H9 (cell line): ENCODE measurements around the gene CPXM2. TPM values are rescaled to one million over a fixed set of nuclear protein-coding genes. Genes with fewer than 3 reads are reported as not detected.

ENCODE experiments used
- DNase-seq: peaks from one replicate; pipeline ENCODE4 v3.0.0-alpha.2; 2017
- H2AFZ ChIP-seq: one replicate; pipeline ENCODE4 v1.6.1; 2013; ENCODE audit warnings: mild to moderate bottlenecking, low read length, control low read depth, moderate library complexity
- H2AK5ac ChIP-seq: 2 replicates; pipeline ENCODE4 v1.6.1; 2013; ENCODE audit warnings: low read length, control low read depth, mixed read lengths; ENCODE audit not compliant: insufficient read length
- H2BK120ac ChIP-seq: one replicate; pipeline ENCODE4 v1.6.1; 2013; ENCODE audit warnings: low read depth, mild to moderate bottlenecking, low read length, control low read depth, inconsistent platforms; ENCODE audit not compliant: poor library complexity, severe bottlenecking
- H2BK12ac ChIP-seq: 2 replicates; pipeline ENCODE4 v1.6.1; 2013; ENCODE audit warnings: low read length, control low read depth, mixed read lengths, low read depth; ENCODE audit not compliant: insufficient read length
- H2BK15ac ChIP-seq: 2 replicates; pipeline ENCODE4 v1.6.1; 2013; ENCODE audit warnings: low read depth, low read length, control low read depth
- H2BK20ac ChIP-seq: one replicate; pipeline ENCODE4 v1.6.1; 2013; ENCODE audit warnings: low read depth, mild to moderate bottlenecking, low read length, control low read depth, inconsistent platforms; ENCODE audit not compliant: poor library complexity, severe bottlenecking
- H2BK5ac ChIP-seq: 2 replicates; pipeline ENCODE4 v1.6.1; 2013; ENCODE audit warnings: low read length, control low read depth, mixed read lengths; ENCODE audit not compliant: insufficient read length
- H3K14ac ChIP-seq: 2 replicates; pipeline ENCODE4 v1.6.1; 2013; ENCODE audit warnings: low read length, control low read depth; ENCODE audit not compliant: insufficient read depth
- H3K18ac ChIP-seq: 2 replicates; pipeline ENCODE4 v1.6.1; 2013; ENCODE audit warnings: low read depth, mild to moderate bottlenecking, mixed read lengths, low read length, control low read depth; ENCODE audit not compliant: insufficient read length
- H3K23ac ChIP-seq: 2 replicates; pipeline ENCODE4 v1.6.1; 2013; ENCODE audit warnings: low read length, control low read depth, mixed read lengths, low read depth; ENCODE audit not compliant: insufficient read length
- H3K23me2 ChIP-seq: 2 replicates; pipeline ENCODE4 v1.6.1; 2013; ENCODE audit warnings: low read depth, mild to moderate bottlenecking, mixed read lengths, low read length, control low read depth; ENCODE audit not compliant: insufficient read length, poor library complexity, severe bottlenecking
- H3K27ac ChIP-seq: 2 replicates; pipeline ENCODE4 v1.5.1; 2013; ENCODE audit warnings: low read length, control low read depth, mixed read lengths, low read depth; ENCODE audit not compliant: insufficient read length
- H3K27me3 ChIP-seq: 2 replicates; pipeline ENCODE4 v1.6.1; 2013; ENCODE audit warnings: low read length, control low read depth, inconsistent platforms; ENCODE audit not compliant: insufficient read depth
- H3K4ac ChIP-seq: 2 replicates; pipeline ENCODE4 v1.6.1; 2013; ENCODE audit warnings: low read depth, mild to moderate bottlenecking, control low read depth, inconsistent platforms, low read length, moderate library complexity
- H3K4me1 ChIP-seq: 2 replicates; pipeline ENCODE4 v1.6.1; 2013; ENCODE audit warnings: low read length, control low read depth, inconsistent platforms; ENCODE audit not compliant: insufficient read depth
- H3K4me2 ChIP-seq: 2 replicates; pipeline ENCODE4 v1.6.1; 2013; ENCODE audit warnings: low read length, control low read depth, mixed read lengths; ENCODE audit not compliant: insufficient read length, insufficient read depth
- H3K56ac ChIP-seq: 2 replicates; pipeline ENCODE4 v1.6.1; 2013; ENCODE audit warnings: low read depth, mild to moderate bottlenecking, mixed read lengths, low read length, control low read depth; ENCODE audit not compliant: insufficient read length
- H3K79me1 ChIP-seq: 2 replicates; pipeline ENCODE4 v1.6.1; 2013; ENCODE audit warnings: low read depth, mild to moderate bottlenecking, moderate library complexity, low read length, control low read depth, inconsistent platforms; ENCODE audit not compliant: insufficient read depth, poor library complexity, severe bottlenecking
- H3K79me2 ChIP-seq: 2 replicates; pipeline ENCODE4 v1.6.1; 2013; ENCODE audit warnings: low read length, control low read depth, inconsistent platforms; ENCODE audit not compliant: insufficient read depth
- H3K9ac ChIP-seq: 2 replicates; pipeline ENCODE4 v1.6.1; 2013; ENCODE audit warnings: low read length, control low read depth, mixed read lengths; ENCODE audit not compliant: insufficient read length; ENCODE audit errors: extremely low read depth
- H3K9me3 ChIP-seq: one replicate; pipeline ENCODE4 v1.6.1; 2013; ENCODE audit warnings: low read depth, low read length, inconsistent platforms; ENCODE audit not compliant: control insufficient read depth
- H3T11ph ChIP-seq: one replicate; pipeline ENCODE4 v1.6.1; 2013; ENCODE audit warnings: mild to moderate bottlenecking, low read length, control low read depth, inconsistent platforms
- H4K20me1 ChIP-seq: one replicate; pipeline ENCODE4 v1.6.1; 2013; ENCODE audit not compliant: control insufficient read depth, insufficient read length, insufficient read depth
- H4K5ac ChIP-seq: 2 replicates; pipeline ENCODE4 v1.6.1; 2013; ENCODE audit warnings: low read depth, mild to moderate bottlenecking, mixed read lengths, low read length, control low read depth; ENCODE audit not compliant: insufficient read length
- H4K8ac ChIP-seq: replicated peaks from 2 replicates; pipeline ENCODE4 v1.6.1; 2013; ENCODE audit warnings: low read length, control low read depth, mixed read lengths, low read depth; ENCODE audit not compliant: insufficient read length
- H4K91ac ChIP-seq: 2 replicates; pipeline ENCODE4 v1.6.1; 2013; ENCODE audit warnings: low read depth, mild to moderate bottlenecking, moderate library complexity, mixed read lengths, low read length, control low read depth; ENCODE audit not compliant: insufficient read length
- H3K27ac Mint-ChIP-seq, 3 experiments: 2 replicates in 2 of 3; 3 replicates in 1 of 3; pipeline ENCODE4 v1.8.0; 2020 to 2021; ENCODE audit warnings: mixed read lengths in 3 of 3, mild to moderate bottlenecking in 1 of 3, moderate library complexity in 1 of 3
- H3K27me3 Mint-ChIP-seq: 2 replicates; pipeline ENCODE4 v1.8.0; 2021; ENCODE audit warnings: low read depth, mild to moderate bottlenecking, moderate library complexity, mixed read lengths
- H3K36me3 Mint-ChIP-seq, 3 experiments: 2 replicates in 2 of 3; 3 replicates in 1 of 3; pipeline ENCODE4 v1.8.0; 2020 to 2021; ENCODE audit warnings: low read depth in 3 of 3, mixed read lengths in 3 of 3; ENCODE audit not compliant: insufficient read depth in 1 of 3
- H3K4me1 Mint-ChIP-seq, 2 experiments: 2 replicates each; pipeline ENCODE4 v1.8.0; 2020; ENCODE audit warnings: mixed read lengths in 2 of 2
- H3K4me3 Mint-ChIP-seq, 2 experiments: 2 replicates in 1 of 2; 3 replicates in 1 of 2; pipeline ENCODE4 v1.8.0; 2020 to 2021; ENCODE audit warnings: mild to moderate bottlenecking in 2 of 2, mixed read lengths in 2 of 2, moderate library complexity in 1 of 2
- H3K9me3 Mint-ChIP-seq, 2 experiments: 2 replicates in 1 of 2; 3 replicates in 1 of 2; pipeline ENCODE4 v1.8.0; 2020; ENCODE audit warnings: mild to moderate bottlenecking in 2 of 2, mixed read lengths in 2 of 2, moderate library complexity in 1 of 2
- CTCF ChIP-seq: fragments of 200-600 bp; sonication (generic); conservative IDR thresholded peaks from 3 replicates; pipeline ENCODE4 v1.8.0; 2021; ENCODE audit warnings: antibody characterized with exemption, mild to moderate bottlenecking
- WGBS: extraction: QIAGEN DNeasy Blood & Tissue Kit; methylation state at CpG from one replicate; pipeline ENCODE4 v1.1.7; 2013; ENCODE audit warnings: missing lambda C conversion rate, low lambda C conversion rate, mixed read lengths; ENCODE audit not compliant: insufficient read length; ENCODE audit errors: extremely low coverage; 5-methylcytosine and 5-hydroxymethylcytosine counted together
- total RNA-seq: library from RNA; stranded (reverse); gene quantifications from 2 replicates; pipeline ENCODE4 v1.2.1, GENCODE V29; 2021

CPXM2 gene
- total RNA-seq, 1 experiment from 2014 or later, result 1.7 TPM

GRCh38 chr10:123893651-123894050 lies 2.0 kb upstream of the CPXM2 start:
- H4K5ac ChIP-seq, result no peak overlapping the region
- H3K79me2 ChIP-seq, result no peaks in the 10 kb centered on the region
- H4K8ac ChIP-seq, result no peak overlapping the region
- no peak overlapping the region for H3K4me2 ChIP-seq
- H3K23me2 ChIP-seq, result peaks cover 7% of the 10 kb centered on the region
- H3K36me3 Mint-ChIP-seq, result no peaks in the 10 kb centered on the region
- H3K56ac ChIP-seq, result no peak overlapping the region
- WGBS, result no CpG with 5 or more reads among the region's 8 CpGs
- H3K4ac ChIP-seq, result no peak overlapping the region
- H3K18ac ChIP-seq, result no peak overlapping the region
- H3K4me1 Mint-ChIP-seq, result peaks cover 8 to 24% of the 10 kb centered on the region in 2 experiments
- H3K9me3 ChIP-seq, result no peaks in the 10 kb centered on the region
- H3T11ph ChIP-seq, result no peak overlapping the region
- peaks cover 53% of the 10 kb centered on the region for H3K27me3 Mint-ChIP-seq
- no peak overlapping the region for H2BK120ac ChIP-seq
- no peak overlapping the region for H3K23ac ChIP-seq
- no peak overlapping the region for H3K9ac ChIP-seq
- H3K9me3 Mint-ChIP-seq, result peaks cover 0 to 3% of the 10 kb centered on the region in 2 experiments; a peak in 2 of 5 replicates
- no peaks in the 10 kb centered on the region for H4K20me1 ChIP-seq
- DNase-seq, result no peak
- H3K79me1 ChIP-seq, result no peaks in the 10 kb centered on the region
- no peaks in the 10 kb centered on the region; the same call in 1 of the 2 replicates for H3K4me1 ChIP-seq
- no peak overlapping the region for H4K91ac ChIP-seq
- no peak overlapping the region for H3K14ac ChIP-seq
- H2BK15ac ChIP-seq, result no peak overlapping the region
- no peak overlapping the region for H2AFZ ChIP-seq
- no peak overlapping the region for H2BK5ac ChIP-seq
- H3K27me3 ChIP-seq, result no peaks in the 10 kb centered on the region; the same call in 1 of the 2 replicates
- no peak overlapping the region for H3K4me3 Mint-ChIP-seq
- no peak overlapping the region for H2BK20ac ChIP-seq
- H3K27ac ChIP-seq, result no peak overlapping the region
- TF ChIP-seq CTCF, result no peak
- H2AK5ac ChIP-seq, result no peak overlapping the region
- no peak overlapping the region for H3K27ac Mint-ChIP-seq
- H2BK12ac ChIP-seq, result no peak overlapping the region
